Measurements from ENCODE around the gene RETREG3.

The RETREG3 gene

DNA sequence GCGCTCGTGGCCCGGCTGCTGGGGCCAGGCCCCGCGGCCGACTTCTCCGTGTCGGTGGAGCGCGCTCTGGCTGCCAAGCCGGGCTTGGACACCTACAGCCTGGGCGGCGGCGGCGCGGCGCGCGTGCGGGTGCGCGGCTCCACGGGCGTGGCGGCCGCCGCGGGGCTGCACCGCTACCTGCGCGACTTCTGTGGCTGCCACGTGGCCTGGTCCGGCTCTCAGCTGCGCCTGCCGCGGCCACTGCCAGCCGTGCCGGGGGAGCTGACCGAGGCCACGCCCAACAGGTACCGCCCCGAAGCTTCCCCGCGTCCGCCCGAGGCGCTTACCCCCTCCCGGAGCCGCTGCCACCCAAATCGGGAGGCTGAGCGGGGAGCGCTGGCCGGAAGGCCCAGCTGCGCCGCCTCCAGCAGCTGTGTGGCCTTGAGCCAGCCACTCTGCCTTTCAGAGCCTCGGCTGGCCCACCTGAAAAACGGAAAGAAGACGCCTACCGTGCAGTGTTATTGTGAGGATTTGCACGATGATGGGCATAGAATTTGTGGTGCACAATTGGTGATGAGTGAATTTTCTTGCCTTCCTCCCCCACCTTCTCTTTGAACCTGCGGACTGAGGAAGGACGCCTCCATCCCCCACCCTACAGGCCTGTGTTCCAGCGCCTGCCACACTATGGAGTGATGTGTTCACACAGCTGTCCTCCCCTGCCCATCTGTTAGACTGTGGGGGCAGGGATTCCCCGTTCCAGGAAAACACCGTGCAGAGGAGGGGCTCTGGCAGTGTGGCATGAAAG, 72.6 kb downstream of the RETREG3 start:
- H3K36me3 ChIP-seq, result peaks cover 14% of the 10 kb centered on the region
- no peaks in the 10 kb centered on the region for H3K9me3 ChIP-seq
- TF ChIP-seq, protein P1, sequence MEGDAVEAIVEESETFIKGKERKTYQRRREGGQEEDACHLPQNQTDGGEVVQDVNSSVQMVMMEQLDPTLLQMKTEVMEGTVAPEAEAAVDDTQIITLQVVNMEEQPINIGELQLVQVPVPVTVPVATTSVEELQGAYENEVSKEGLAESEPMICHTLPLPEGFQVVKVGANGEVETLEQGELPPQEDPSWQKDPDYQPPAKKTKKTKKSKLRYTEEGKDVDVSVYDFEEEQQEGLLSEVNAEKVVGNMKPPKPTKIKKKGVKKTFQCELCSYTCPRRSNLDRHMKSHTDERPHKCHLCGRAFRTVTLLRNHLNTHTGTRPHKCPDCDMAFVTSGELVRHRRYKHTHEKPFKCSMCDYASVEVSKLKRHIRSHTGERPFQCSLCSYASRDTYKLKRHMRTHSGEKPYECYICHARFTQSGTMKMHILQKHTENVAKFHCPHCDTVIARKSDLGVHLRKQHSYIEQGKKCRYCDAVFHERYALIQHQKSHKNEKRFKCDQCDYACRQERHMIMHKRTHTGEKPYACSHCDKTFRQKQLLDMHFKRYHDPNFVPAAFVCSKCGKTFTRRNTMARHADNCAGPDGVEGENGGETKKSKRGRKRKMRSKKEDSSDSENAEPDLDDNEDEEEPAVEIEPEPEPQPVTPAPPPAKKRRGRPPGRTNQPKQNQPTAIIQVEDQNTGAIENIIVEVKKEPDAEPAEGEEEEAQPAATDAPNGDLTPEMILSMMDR (IDR thresholded peaks at IDR 0.05; ENCODE audit: low read depth, low read length), result no peak
- peaks cover 8% of the 10 kb centered on the region for H3K4me1 ChIP-seq
- DNase-seq, result peak; percentile 89
- H3K27me3 ChIP-seq, result no peaks in the 10 kb centered on the region
- peak overlapping the region; percentile 78 for H3K4me3 ChIP-seq (ENCODE audit: low read depth, low read length)

DNA sequence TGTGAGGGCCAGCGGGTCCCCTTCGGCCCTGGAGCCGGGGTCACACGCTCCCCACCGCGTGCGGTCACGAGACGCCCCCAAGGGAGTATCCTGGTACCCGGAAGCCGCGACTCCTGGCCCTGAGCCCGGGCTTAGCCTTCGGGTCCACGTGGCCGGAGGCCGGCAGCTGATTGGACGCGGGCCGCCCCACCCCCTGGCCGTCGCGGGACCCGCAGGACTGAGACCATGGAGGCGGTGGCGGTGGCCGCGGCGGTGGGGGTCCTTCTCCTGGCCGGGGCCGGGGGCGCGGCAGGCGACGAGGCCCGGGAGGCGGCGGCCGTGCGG, 73.2 kb downstream of the RETREG3 start, which contains the start of gene NAGLU:
NAGLU (plus strand) TSS at position 194 of the 324 bp plus-strand sequence; CDS start at position 226, 32 bp downstream.
- no peaks in the 10 kb centered on the region for H3K27me3 ChIP-seq

DNA sequence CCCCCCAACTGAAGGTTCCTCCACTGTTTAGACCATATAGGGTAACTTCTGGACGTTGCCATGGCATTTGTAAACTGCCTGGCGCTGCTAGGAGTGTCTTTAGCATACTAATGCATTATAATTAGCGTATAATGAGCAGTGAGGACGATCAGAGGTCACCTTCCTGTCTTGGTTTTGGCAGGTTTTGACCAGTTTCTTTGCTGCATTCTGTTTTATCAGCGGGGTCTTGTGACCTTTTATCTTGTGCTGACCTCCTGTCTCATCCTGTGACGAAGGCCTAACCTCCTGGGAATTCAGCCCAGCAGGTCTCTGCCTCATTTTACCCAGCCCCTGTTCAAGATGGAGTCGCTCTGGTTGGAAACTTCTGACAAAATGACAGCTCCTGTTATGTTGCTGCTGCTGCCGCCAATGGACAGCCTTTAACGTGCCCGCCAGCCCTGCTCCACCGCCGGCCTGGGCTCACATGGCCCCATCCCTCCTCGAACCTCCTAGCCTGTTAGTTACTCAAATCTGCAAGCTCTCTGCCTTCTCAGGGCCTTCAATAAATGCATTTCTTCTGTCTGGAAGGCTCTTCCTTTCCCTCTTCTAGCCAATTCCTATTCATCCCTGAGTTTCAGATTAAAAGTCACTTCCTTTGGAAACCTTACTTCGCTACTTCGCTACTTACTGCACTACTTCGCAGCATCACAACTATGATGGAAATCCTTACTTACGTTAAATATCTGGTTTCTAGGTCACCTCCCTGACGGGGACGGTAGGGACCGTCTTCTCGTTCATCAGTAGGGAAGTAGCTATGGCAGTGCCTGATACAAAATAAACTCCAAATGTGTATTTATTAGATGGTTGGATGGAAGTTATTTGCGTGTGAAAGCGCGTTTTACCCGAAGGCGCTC, 73.8 kb downstream of the RETREG3 start:
- no peaks in the 10 kb centered on the region for H3K27me3 ChIP-seq
- DNase-seq, result no peak
- TF ChIP-seq, protein P1 (IDR thresholded peaks at IDR 0.05; ENCODE audit: low read depth, low read length), result no peak
- peaks cover 14% of the 10 kb centered on the region for H3K36me3 ChIP-seq
- H3K9me3 ChIP-seq, result no peaks in the 10 kb centered on the region
- H3K4me1 ChIP-seq, result peaks cover 8% of the 10 kb centered on the region
- H3K4me3 ChIP-seq (ENCODE audit: low read depth, low read length), result peak overlapping the region; percentile 78

More for the DNA sequence above, 73.2 kb downstream of the RETREG3 start, which contains the start of gene NAGLU:
- H3K9me3 ChIP-seq, result no peaks in the 10 kb centered on the region
- DNase-seq, result peak; percentile 98
- TF ChIP-seq, protein P1 (IDR thresholded peaks at IDR 0.05; ENCODE audit: low read depth, low read length), result no peak
- H3K36me3 ChIP-seq, result peaks cover 14% of the 10 kb centered on the region
- H3K4me3 ChIP-seq (ENCODE audit: low read depth, low read length), result peak within 1 kb of the TSS; percentile 78
- H3K4me1 ChIP-seq, result peaks cover 8% of the 10 kb centered on the region

DNA sequence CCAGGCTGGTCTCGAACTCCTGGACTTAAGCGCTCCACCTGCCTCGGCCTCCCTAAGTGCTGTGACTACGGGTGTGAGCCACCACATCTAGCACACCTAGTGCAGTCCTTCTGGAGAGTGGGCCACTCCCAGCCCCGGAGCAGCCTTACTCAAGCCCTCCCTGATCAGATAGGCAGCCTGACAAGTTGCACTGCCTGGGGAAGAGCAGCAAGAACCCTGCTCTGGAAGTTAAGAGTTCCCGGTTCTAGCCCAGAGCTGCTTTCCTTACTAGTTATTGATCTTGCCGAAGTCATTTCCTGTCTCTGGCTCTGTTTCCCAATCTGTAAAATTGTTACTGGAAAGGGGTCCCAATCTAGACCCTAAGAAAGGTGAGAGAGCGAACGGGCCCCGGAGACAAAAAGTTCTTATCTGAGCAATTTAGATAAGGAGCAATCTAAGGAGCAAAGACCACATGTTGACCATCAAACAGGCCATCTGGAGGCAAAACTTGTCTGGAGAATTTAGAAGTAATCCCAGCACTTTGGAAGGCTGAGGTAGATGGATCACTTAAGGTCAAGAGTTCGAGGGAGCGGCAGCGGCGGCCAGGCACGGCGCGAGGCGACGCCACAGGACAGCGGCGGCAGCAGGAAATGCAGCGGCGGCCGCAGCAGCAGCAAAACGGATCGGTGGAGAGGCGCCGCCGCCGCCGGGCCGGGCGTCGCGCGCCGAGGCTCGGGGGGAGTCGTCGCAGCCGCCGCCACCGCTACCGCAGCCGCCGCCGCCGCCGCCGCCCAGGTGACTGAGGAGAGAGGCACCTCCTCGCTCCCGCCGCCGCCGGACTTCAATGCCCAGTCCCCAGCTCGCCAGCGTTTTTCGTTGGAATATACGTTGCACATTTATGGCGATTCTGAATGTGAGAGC, 77.5 kb downstream of the RETREG3 start:
- Histone ChIP-seq H3K9me3 (no peaks in the 10 kb centered on the region), H3K4me1 (peaks cover 8% of the 10 kb centered on the region), H3K27me3 (no peaks in the 10 kb centered on the region), H3K4me3 (ENCODE audit: low read depth, low read length) (peak overlapping the region; percentile 56), H3K36me3 (no peaks in the 10 kb centered on the region)
- TF ChIP-seq, protein P1 (IDR thresholded peaks at IDR 0.05; ENCODE audit: low read depth, low read length), result peak; percentile 30
- DNase-seq, result peak; percentile 73

DNA sequence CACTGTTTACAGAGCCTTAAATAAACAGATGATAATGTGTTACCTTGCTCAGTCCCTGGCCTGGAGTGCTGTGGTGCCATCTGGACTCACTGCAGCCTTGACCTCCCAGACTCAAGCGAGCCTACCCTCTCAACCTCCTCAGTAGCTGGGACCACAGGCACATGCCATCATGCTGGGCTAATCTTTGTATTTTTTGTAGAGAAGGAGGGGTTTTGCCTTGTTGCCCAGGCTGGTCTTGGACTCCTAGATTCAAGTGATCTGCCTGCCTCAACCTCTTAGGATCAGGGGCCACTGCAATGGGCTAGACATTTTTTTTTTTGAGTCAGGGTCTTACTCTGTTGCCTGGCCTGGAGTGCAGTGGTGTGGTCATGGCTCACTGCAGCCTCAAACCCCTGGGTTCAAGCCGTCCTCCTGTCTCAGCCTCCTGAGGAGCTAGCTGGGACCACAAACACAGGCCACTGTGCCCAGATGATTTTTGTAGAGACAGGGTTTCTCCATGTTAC, 78.2 kb downstream of the RETREG3 start:
- TF ChIP-seq, protein P1 (IDR thresholded peaks at IDR 0.05; ENCODE audit: low read depth, low read length), result no peak
- Histone ChIP-seq H3K9me3 (no peaks in the 10 kb centered on the region), H3K4me1 (peaks cover 8% of the 10 kb centered on the region), H3K27me3 (no peaks in the 10 kb centered on the region), H3K4me3 (ENCODE audit: low read depth, low read length) (no peak overlapping the region), H3K36me3 (no peaks in the 10 kb centered on the region)
- DNase-seq, result no peak

Data from BE2C (cell line).